Measurements from ENCODE around the gene CYP27A1. TPM values are rescaled to one million over a fixed set of nuclear protein-coding genes. Genes with fewer than 3 reads are reported as not detected.

The CYP27A1 gene
- total and polyA plus RNA-seq, 2 donors from 2014 or later: 18.5 to 43.3 TPM

- TF ChIP-seq CTCF (IDR thresholded peaks at IDR 0.05; ENCODE audit: borderline replicate concordance, extremely low read depth, insufficient read depth): no peak
- DNase-seq (no peak), FAIRE-seq (no peak)
- no peak overlapping the region for H3K4me3 ChIP-seq (ENCODE audit: low read length in 3 of 3)
- no peak overlapping the region for H3K27ac ChIP-seq (ENCODE audit: low read depth in 2 of 2, low read length in 2 of 2)
- no peaks in the 10 kb centered on the region for H3K27me3 ChIP-seq (ENCODE audit: control insufficient read depth, insufficient read depth, low read length)
- no peaks in the 10 kb centered on the region for H3K9me3 ChIP-seq (ENCODE audit: control insufficient read depth in 2 of 3, insufficient read depth in 1 of 3, low read length in 3 of 3)
- H3K36me3 ChIP-seq (ENCODE audit: control insufficient read depth in 2 of 3, insufficient read depth in 3 of 3, low read length in 3 of 3): peaks cover 0 to 25% (median 10%) of the 10 kb centered on the region in 3 donors
- intact Hi-C loops (cut with DNase I): no loop called here
- H3K4me1 ChIP-seq (ENCODE audit: control insufficient read depth in 2 of 3, insufficient read depth in 2 of 3, low read depth in 1 of 3, low read length in 3 of 3): no peaks in the 10 kb centered on the region
- H3K9ac ChIP-seq (ENCODE audit: low read length in 3 of 3): no peak overlapping the region
Observed at GRCh38 chr2:218816561-218817011, 34.6 kb downstream of the CYP27A1 start.

DNA sequence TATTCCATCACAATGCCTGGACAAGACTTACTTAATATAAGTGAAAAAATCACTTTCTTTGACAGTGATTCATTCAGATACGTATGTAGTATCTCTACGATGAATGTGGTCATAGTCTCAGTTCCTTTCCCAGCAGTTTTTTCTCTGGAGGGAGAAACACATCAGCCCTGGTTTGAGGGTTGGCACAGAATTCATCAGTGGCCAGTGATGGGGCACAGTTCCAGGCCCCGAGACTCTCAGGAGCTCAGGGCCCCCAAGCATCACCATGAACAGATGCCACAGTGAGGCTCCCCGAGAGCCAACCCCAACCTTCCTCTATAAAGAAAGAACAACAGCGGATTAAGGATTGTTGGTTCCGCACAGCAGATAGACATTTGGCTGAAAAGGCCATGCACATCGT, 37.1 kb downstream of the CYP27A1 start:
- Histone ChIP-seq H3K9me3 (ENCODE audit: control insufficient read depth in 2 of 3, insufficient read depth in 1 of 3, low read length in 3 of 3) (no peaks in the 10 kb centered on the region), H3K4me3 (ENCODE audit: low read length in 3 of 3) (no peak overlapping the region), H3K27ac (ENCODE audit: low read depth in 2 of 2, low read length in 2 of 2) (no peak overlapping the region), H3K27me3 (ENCODE audit: control insufficient read depth, insufficient read depth, low read length) (no peaks in the 10 kb centered on the region), H3K36me3 (ENCODE audit: control insufficient read depth in 2 of 3, insufficient read depth in 3 of 3, low read length in 3 of 3) (peaks cover 0 to 19% (median 8%) of the 10 kb centered on the region in 3 donors), H3K9ac (ENCODE audit: low read length in 3 of 3) (no peak overlapping the region), H3K4me1 (ENCODE audit: control insufficient read depth in 2 of 3, insufficient read depth in 2 of 3, low read depth in 1 of 3, low read length in 3 of 3) (no peaks in the 10 kb centered on the region)
- DNase-seq: no peak
- no peak for TF ChIP-seq CTCF (IDR thresholded peaks at IDR 0.05; ENCODE audit: borderline replicate concordance, extremely low read depth, insufficient read depth)
- intact Hi-C loops (cut with DNase I): no loop called here
- no peak for FAIRE-seq

- intact Hi-C loops (cut with DNase I): no loop called here
- Histone ChIP-seq H3K27me3 (ENCODE audit: control insufficient read depth, insufficient read depth, low read length) (no peaks in the 10 kb centered on the region), H3K4me1 (ENCODE audit: control insufficient read depth in 2 of 3, insufficient read depth in 2 of 3, low read depth in 1 of 3, low read length in 3 of 3) (no peaks in the 10 kb centered on the region), H3K9ac (ENCODE audit: low read length in 3 of 3) (no peak overlapping the region), H3K9me3 (ENCODE audit: control insufficient read depth in 2 of 3, insufficient read depth in 1 of 3, low read length in 3 of 3) (no peaks in the 10 kb centered on the region), H3K36me3 (ENCODE audit: control insufficient read depth in 2 of 3, insufficient read depth in 3 of 3, low read length in 3 of 3) (peaks cover 0 to 6% (median 2%) of the 10 kb centered on the region in 3 donors), H3K4me3 (ENCODE audit: low read length in 3 of 3) (no peak overlapping the region), H3K27ac (ENCODE audit: low read depth in 2 of 2, low read length in 2 of 2) (no peak overlapping the region)
- no peak for TF ChIP-seq CTCF (IDR thresholded peaks at IDR 0.05; ENCODE audit: borderline replicate concordance, extremely low read depth, insufficient read depth)
- DNase-seq (no peak), FAIRE-seq (no peak)
Observed at GRCh38 chr2:218820746-218821369, 38.9 kb downstream of the CYP27A1 start.
